ENCODE measurements around the gene BCL7A. TPM values are rescaled to one million over a fixed set of nuclear protein-coding genes. Genes with fewer than 3 reads are reported as not detected.
"Not testable (repeated sequence)": the region's sequence is repeated elsewhere in the genome, so short reads cannot be mapped to it uniquely, and the experiment has no call there.

BCL7A gene
- total and polyA plus RNA-seq, 4 experiments from 2014 or later: 1.5 to 3.7 (median 2.8) TPM

- Mint-ChIP-seq H3K4me3 (no peak overlapping the region), H3K4me1 (peaks cover 0 to 3% (median 0%) of the 10 kb centered on the region in 4 donors), H3K9me3 (no peaks in the 10 kb centered on the region), H3K27me3 (no peaks in the 10 kb centered on the region), H3K27ac (no peak overlapping the region), H3K36me3 (no peaks in the 10 kb centered on the region)
- Histone ChIP-seq H3K4me1 (ENCODE audit: insufficient read depth, low read length) (peaks cover 3% of the 10 kb centered on the region), H3K27me3 (ENCODE audit: insufficient read depth, low read length) (no peaks in the 10 kb centered on the region), H3K36me3 (ENCODE audit: insufficient read depth, low read length) (no peaks in the 10 kb centered on the region), H3K27ac (ENCODE audit: low read depth, low read length) (no peak overlapping the region), H3K4me3 (ENCODE audit: low read length in 2 of 2) (no peak overlapping the region), H3K9me3 (ENCODE audit: control insufficient read depth in 1 of 2, low read length in 2 of 2) (no peaks in the 10 kb centered on the region)
- DNase-seq: no peak
- intact Hi-C loops (cut with micrococcal nuclease): no loop called here
- POLR2A ChIA-PET (ENCODE audit: partially characterized antibody): interaction anchor here (0.8 kb wide), 1 partner anchor 12 kb away, joined by 3 read pairs; no protein-coding TSS in a partner anchor
- CTCF ChIA-PET (ENCODE audit: partially characterized antibody): interaction anchor here (0.9 kb wide), 1 partner anchor 65 kb away, joined by 3 read pairs; the partner anchor contains the start of gene CFAP251
Measured at GRCh38 chr12:121982950-121983349, 38.7 kb upstream of the BCL7A start.

GRCh38 chr12:121983536-121984210 lies 38.0 kb upstream of the BCL7A start:
- H3K27me3 Mint-ChIP-seq: no peaks in the 10 kb centered on the region
- no peak overlapping the region for H3K4me3 ChIP-seq (ENCODE audit: low read length in 2 of 2)
- intact Hi-C loops (cut with micrococcal nuclease): no loop called here
- no peak overlapping the region for H3K27ac ChIP-seq (ENCODE audit: low read depth, low read length)
- H3K9me3 Mint-ChIP-seq: no peaks in the 10 kb centered on the region
- POLR2A ChIA-PET (ENCODE audit: partially characterized antibody): interaction anchor here (0.8 kb wide), 1 partner anchor 12 kb away, joined by 3 read pairs; no protein-coding TSS in a partner anchor
- H3K9me3 ChIP-seq (ENCODE audit: control insufficient read depth in 1 of 2, low read length in 2 of 2): no peaks in the 10 kb centered on the region
- no peak overlapping the region for H3K4me3 Mint-ChIP-seq
- peaks cover 0 to 3% (median 0%) of the 10 kb centered on the region in 4 donors for H3K4me1 Mint-ChIP-seq
- H3K4me1 ChIP-seq (ENCODE audit: insufficient read depth, low read length): peaks cover 3% of the 10 kb centered on the region
- H3K27me3 ChIP-seq (ENCODE audit: insufficient read depth, low read length): no peaks in the 10 kb centered on the region
- H3K36me3 Mint-ChIP-seq: no peaks in the 10 kb centered on the region
- no peak for DNase-seq
- H3K36me3 ChIP-seq (ENCODE audit: insufficient read depth, low read length): no peaks in the 10 kb centered on the region
- H3K27ac Mint-ChIP-seq: no peak overlapping the region
- CTCF ChIA-PET (ENCODE audit: partially characterized antibody): interaction anchor here (0.9 kb wide), 1 partner anchor 65 kb away, joined by 3 read pairs; the partner anchor contains the start of gene CFAP251

- Histone ChIP-seq H3K9me3 (ENCODE audit: control insufficient read depth in 1 of 2, low read length in 2 of 2) (no peaks in the 10 kb centered on the region), H3K27me3 (ENCODE audit: insufficient read depth, low read length) (no peaks in the 10 kb centered on the region), H3K27ac (ENCODE audit: low read depth, low read length) (no peak overlapping the region), H3K4me3 (ENCODE audit: low read length in 2 of 2) (no peak overlapping the region), H3K36me3 (ENCODE audit: insufficient read depth, low read length) (no peaks in the 10 kb centered on the region), H3K4me1 (ENCODE audit: insufficient read depth, low read length) (peaks cover 3% of the 10 kb centered on the region)
- Mint-ChIP-seq H3K27me3 (no peaks in the 10 kb centered on the region), H3K36me3 (no peaks in the 10 kb centered on the region), H3K27ac (no peak overlapping the region), H3K4me3 (no peak overlapping the region), H3K9me3 (no peaks in the 10 kb centered on the region), H3K4me1 (peaks cover 0 to 6% (median 2%) of the 10 kb centered on the region in 4 donors)
- CTCF ChIA-PET (ENCODE audit: partially characterized antibody): interaction anchor here (0.6 to 0.7 kb wide), 2 partner anchors 116 to 1827 kb away, joined by 3 read pairs; no protein-coding TSS in a partner anchor
- no peak for DNase-seq
- intact Hi-C loops (cut with micrococcal nuclease): no loop called here
- POLR2A ChIA-PET (ENCODE audit: partially characterized antibody): no interaction called here
Measured at GRCh38 chr12:121986489-121987245, 35.0 kb upstream of the BCL7A start.

- CTCF ChIA-PET (ENCODE audit: partially characterized antibody): interaction anchor here (1.1 kb wide), 1 partner anchor 70 kb away, joined by 4 read pairs; the partner anchor contains the start of gene CFAP251
- H3K4me3 Mint-ChIP-seq; H3K4me1 ChIP-seq (ENCODE audit: insufficient read depth, low read length); H3K27ac ChIP-seq (ENCODE audit: low read depth, low read length); H3K36me3 Mint-ChIP-seq; H3K36me3 ChIP-seq (ENCODE audit: insufficient read depth, low read length); H3K27me3 ChIP-seq (ENCODE audit: insufficient read depth, low read length); H3K9me3 Mint-ChIP-seq; H3K4me3 ChIP-seq (ENCODE audit: low read length in 2 of 2); intact Hi-C loops (cut with micrococcal nuclease); DNase-seq; POLR2A ChIA-PET (ENCODE audit: partially characterized antibody); H3K27me3 Mint-ChIP-seq; H3K27ac Mint-ChIP-seq; H3K9me3 ChIP-seq (ENCODE audit: control insufficient read depth in 1 of 2, low read length in 2 of 2): not testable (repeated sequence)
- peaks cover 4 to 11% (median 6%) of the 10 kb centered on the region in 4 donors for H3K4me1 Mint-ChIP-seq
Measured at GRCh38 chr12:121988519-121988918, 33.2 kb upstream of the BCL7A start.

- no peak for DNase-seq
- H3K9me3 ChIP-seq (ENCODE audit: control insufficient read depth in 1 of 2, low read length in 2 of 2): no peaks in the 10 kb centered on the region
- Mint-ChIP-seq H3K36me3 (no peaks in the 10 kb centered on the region), H3K27ac (no peak overlapping the region), H3K4me3 (no peak overlapping the region), H3K9me3 (no peaks in the 10 kb centered on the region), H3K4me1 (peaks cover 4 to 11% (median 5%) of the 10 kb centered on the region in 4 donors), H3K27me3 (no peaks in the 10 kb centered on the region)
- no peaks in the 10 kb centered on the region for H3K27me3 ChIP-seq (ENCODE audit: insufficient read depth, low read length)
- ChIA-PET CTCF (ENCODE audit: partially characterized antibody) (interaction anchor here (1.1 kb wide), 1 partner anchor 71 kb away, joined by 4 read pairs; the partner anchor contains the start of gene CFAP251), POLR2A (ENCODE audit: partially characterized antibody) (no interaction called here)
- H3K36me3 ChIP-seq (ENCODE audit: insufficient read depth, low read length): no peaks in the 10 kb centered on the region
- no peaks in the 10 kb centered on the region for H3K4me1 ChIP-seq (ENCODE audit: insufficient read depth, low read length)
- intact Hi-C loops (cut with micrococcal nuclease): no loop called here
- H3K4me3 ChIP-seq (ENCODE audit: low read length in 2 of 2): no peak overlapping the region
- no peak overlapping the region for H3K27ac ChIP-seq (ENCODE audit: low read depth, low read length)
Measured at GRCh38 chr12:121989276-121990113, 32.2 kb upstream of the BCL7A start.

GRCh38 chr12:121990114-121990647 lies 31.5 kb upstream of the BCL7A start:
- Histone ChIP-seq H3K4me1 (ENCODE audit: insufficient read depth, low read length) (no peaks in the 10 kb centered on the region), H3K36me3 (ENCODE audit: insufficient read depth, low read length) (no peaks in the 10 kb centered on the region), H3K27me3 (ENCODE audit: insufficient read depth, low read length) (no peaks in the 10 kb centered on the region), H3K4me3 (ENCODE audit: low read length in 2 of 2) (no peak overlapping the region), H3K9me3 (ENCODE audit: control insufficient read depth in 1 of 2, low read length in 2 of 2) (no peaks in the 10 kb centered on the region), H3K27ac (ENCODE audit: low read depth, low read length) (no peak overlapping the region)
- no peaks in the 10 kb centered on the region for H3K27me3 Mint-ChIP-seq
- no peaks in the 10 kb centered on the region for H3K9me3 Mint-ChIP-seq
- H3K36me3 Mint-ChIP-seq: no peaks in the 10 kb centered on the region
- intact Hi-C loops (cut with micrococcal nuclease): no loop called here
- H3K4me3 Mint-ChIP-seq: no peak overlapping the region
- no peak for DNase-seq
- no peak overlapping the region for H3K27ac Mint-ChIP-seq
- ChIA-PET POLR2A (ENCODE audit: partially characterized antibody) (no interaction called here), CTCF (ENCODE audit: partially characterized antibody) (interaction anchor here (0.6 to 3.2 kb wide), 3 partner anchors 17 to 403 kb away, joined by 3 to 10 read pairs (median 3); partner anchors contain the start of gene CFAP251)
- H3K4me1 Mint-ChIP-seq: peaks cover 4 to 11% (median 5%) of the 10 kb centered on the region in 4 donors

Data from CD4-positive, alpha-beta memory T cell (primary cell).